ENCODE results near the gene ZC3H7A.

ZC3H7A gene

GRCh38 chr16:11744075-11744470 lies 53.0 kb downstream of the ZC3H7A start (continued):
- 0 out of 2 replicates have a peak, but pooled peaks have one; percentile 7 for TF ChIP-seq ZNF362 (tag by site-specific recombination; IDR thresholded peaks at IDR 0.05)

GRCh38 chr16:11743308-11744074 lies 53.6 kb downstream of the ZC3H7A start:
- peak overlapping the region; percentile 91 for H3K4me3 ChIP-seq (ENCODE audit: low read depth, low read length)
- peaks cover 6% of the 10 kb centered on the region; the same call in 1 of the 2 replicates for H3K4me1 ChIP-seq (ENCODE audit: control insufficient read depth, insufficient read depth, low read length)
- CTCF ChIA-PET, result no interaction called here
- H3K27ac ChIP-seq (ENCODE audit: extremely low read depth, low read depth, low read length), result peak overlapping the region; percentile 78
- POLR2A ChIA-PET, result interaction anchor here (0.7 to 2.5 kb wide), 13 partner anchors 14 to 801 kb away, joined by 3 to 39 read pairs (median 4); partner anchors contain the start of genes DEXI, GSPT1, SNX29 and ZC3H7A
- H3K9me3 ChIP-seq (ENCODE audit: control insufficient read depth, insufficient read depth, low read depth, low read length), result no peaks in the 10 kb centered on the region
- no peaks in the 10 kb centered on the region; a peak in 1 of 3 replicates for H3K36me3 ChIP-seq (ENCODE audit: control insufficient read depth in 2 of 2, insufficient read depth in 1 of 2, low read length in 2 of 2)
- TF ChIP-seq ZNF335 (tag by site-specific recombination; conservative IDR thresholded peaks at IDR 0.05) (peak; percentile 80), ZNF518A (tag by site-specific recombination; conservative IDR thresholded peaks at IDR 0.05; ENCODE audit: low read depth) (0 out of 2 replicates have a peak, but pooled peaks have one; percentile 6), ZNF660 (tag by site-specific recombination; IDR thresholded peaks at IDR 0.05) (peak; percentile 86), ZNF571 (tag by site-specific recombination; IDR thresholded peaks at IDR 0.05) (no peak), ZNF221 (tag by site-specific recombination; IDR thresholded peaks at IDR 0.05; ENCODE audit: borderline replicate concordance) (no peak), TSHZ1 (tag by site-specific recombination; IDR thresholded peaks at IDR 0.05; ENCODE audit: borderline replicate concordance) (no peak), ZNF473 (tag by site-specific recombination; IDR thresholded peaks at IDR 0.05) (no peak), BCL11A (tag by site-specific recombination; IDR thresholded peaks at IDR 0.05; ENCODE audit: low read depth) (no peak), ZBTB17 (tag by site-specific recombination; IDR thresholded peaks at IDR 0.05) (peak; percentile 7; the same call in 1 of the 2 replicates), ZNF610 (tag by site-specific recombination; IDR thresholded peaks at IDR 0.05; ENCODE audit: borderline replicate concordance) (no peak), HOXA7 (CRISPR knock-in tag; IDR thresholded peaks at IDR 0.05; ENCODE audit: borderline replicate concordance) (no peak), ZNF514 (tag by site-specific recombination; IDR thresholded peaks at IDR 0.05) (no peak), INSM2 (tag by site-specific recombination; IDR thresholded peaks at IDR 0.05) (no peak), ZNF114 (tag by site-specific recombination; IDR thresholded peaks at IDR 0.05) (no peak), KLF7 (tag by site-specific recombination; IDR thresholded peaks at IDR 0.05; ENCODE audit: borderline replicate concordance) (no peak), ZNF354C (tag by site-specific recombination; IDR thresholded peaks at IDR 0.05; ENCODE audit: borderline replicate concordance, low read depth) (no peak), RBAK (tag by site-specific recombination; IDR thresholded peaks at IDR 0.05) (no peak), PATZ1 (tag by site-specific recombination; IDR thresholded peaks at IDR 0.05) (no peak), ZNF501 (tag by site-specific recombination; IDR thresholded peaks at IDR 0.05) (no peak), ZNF184 (tag by site-specific recombination; IDR thresholded peaks at IDR 0.05) (no peak)
